GM23338 (cell line): Measurements from ENCODE around the gene SIGMAR1.
"Not testable (repeated sequence)": the region's sequence is repeated elsewhere in the genome, so short reads cannot be mapped to it uniquely, and the experiment has no call there.

Source experiments
- EZH2 ChIP-seq: fragments of 200-600 bp; sonication (generic); IDR thresholded peaks from one replicate; pipeline ENCODE4 v1.8.0; 2017; ENCODE audit warnings: antibody characterized with exemption, mild to moderate bottlenecking, low read depth; ENCODE audit not compliant: unreplicated experiment
- POLR2AphosphoS5 ChIP-seq: IDR thresholded peaks from 2 replicates; pipeline ENCODE4 v1.6.1; 2016; ENCODE audit warnings: antibody characterized with exemption, low read depth
- TF ChIP-seq, protein P1 (sequence below), 2 experiments: fragments of 200-600 bp in 1 of 2; sonication (generic) in 1 of 2; conservative IDR thresholded peaks; 2 replicates each; pipeline versions ENCODE4 v1.5.1 to v1.6.1; 2016 to 2017; ENCODE audit warnings: antibody characterized with exemption in 2 of 2, low read depth in 2 of 2, mild to moderate bottlenecking in 2 of 2, moderate library complexity in 1 of 2
- TF ChIP-seq, protein P2 (sequence below): IDR thresholded peaks from one replicate; pipeline ENCODE4 v1.6.1; 2018; ENCODE audit warnings: antibody characterized with exemption; ENCODE audit not compliant: unreplicated experiment

DNA sequence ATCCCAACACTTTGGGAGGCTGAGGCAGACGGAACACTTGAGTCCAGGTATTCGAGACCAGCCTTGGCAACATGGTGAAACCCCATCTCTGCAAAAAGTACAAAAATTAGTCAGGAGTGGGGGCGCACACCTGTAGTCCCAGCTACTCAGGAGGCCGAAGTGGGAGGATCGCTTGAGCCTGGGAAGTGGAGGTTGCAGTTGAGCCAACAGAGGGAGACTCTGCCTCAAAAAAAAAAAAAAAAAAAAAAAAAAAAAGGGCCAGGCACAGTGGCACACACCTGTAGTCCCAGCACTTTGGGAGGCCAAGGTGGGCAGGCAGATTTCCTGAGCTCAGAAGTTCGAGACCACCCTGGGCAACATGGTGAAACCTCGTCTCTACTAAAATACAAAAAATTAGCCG, 1.7 kb upstream of the SIGMAR1 start:
- TF ChIP-seq, protein P1, sequence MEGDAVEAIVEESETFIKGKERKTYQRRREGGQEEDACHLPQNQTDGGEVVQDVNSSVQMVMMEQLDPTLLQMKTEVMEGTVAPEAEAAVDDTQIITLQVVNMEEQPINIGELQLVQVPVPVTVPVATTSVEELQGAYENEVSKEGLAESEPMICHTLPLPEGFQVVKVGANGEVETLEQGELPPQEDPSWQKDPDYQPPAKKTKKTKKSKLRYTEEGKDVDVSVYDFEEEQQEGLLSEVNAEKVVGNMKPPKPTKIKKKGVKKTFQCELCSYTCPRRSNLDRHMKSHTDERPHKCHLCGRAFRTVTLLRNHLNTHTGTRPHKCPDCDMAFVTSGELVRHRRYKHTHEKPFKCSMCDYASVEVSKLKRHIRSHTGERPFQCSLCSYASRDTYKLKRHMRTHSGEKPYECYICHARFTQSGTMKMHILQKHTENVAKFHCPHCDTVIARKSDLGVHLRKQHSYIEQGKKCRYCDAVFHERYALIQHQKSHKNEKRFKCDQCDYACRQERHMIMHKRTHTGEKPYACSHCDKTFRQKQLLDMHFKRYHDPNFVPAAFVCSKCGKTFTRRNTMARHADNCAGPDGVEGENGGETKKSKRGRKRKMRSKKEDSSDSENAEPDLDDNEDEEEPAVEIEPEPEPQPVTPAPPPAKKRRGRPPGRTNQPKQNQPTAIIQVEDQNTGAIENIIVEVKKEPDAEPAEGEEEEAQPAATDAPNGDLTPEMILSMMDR (conservative IDR thresholded peaks at IDR 0.05; ENCODE audit: low read depth in 2 of 2), result not testable (repeated sequence)
- TF ChIP-seq, protein P2, sequence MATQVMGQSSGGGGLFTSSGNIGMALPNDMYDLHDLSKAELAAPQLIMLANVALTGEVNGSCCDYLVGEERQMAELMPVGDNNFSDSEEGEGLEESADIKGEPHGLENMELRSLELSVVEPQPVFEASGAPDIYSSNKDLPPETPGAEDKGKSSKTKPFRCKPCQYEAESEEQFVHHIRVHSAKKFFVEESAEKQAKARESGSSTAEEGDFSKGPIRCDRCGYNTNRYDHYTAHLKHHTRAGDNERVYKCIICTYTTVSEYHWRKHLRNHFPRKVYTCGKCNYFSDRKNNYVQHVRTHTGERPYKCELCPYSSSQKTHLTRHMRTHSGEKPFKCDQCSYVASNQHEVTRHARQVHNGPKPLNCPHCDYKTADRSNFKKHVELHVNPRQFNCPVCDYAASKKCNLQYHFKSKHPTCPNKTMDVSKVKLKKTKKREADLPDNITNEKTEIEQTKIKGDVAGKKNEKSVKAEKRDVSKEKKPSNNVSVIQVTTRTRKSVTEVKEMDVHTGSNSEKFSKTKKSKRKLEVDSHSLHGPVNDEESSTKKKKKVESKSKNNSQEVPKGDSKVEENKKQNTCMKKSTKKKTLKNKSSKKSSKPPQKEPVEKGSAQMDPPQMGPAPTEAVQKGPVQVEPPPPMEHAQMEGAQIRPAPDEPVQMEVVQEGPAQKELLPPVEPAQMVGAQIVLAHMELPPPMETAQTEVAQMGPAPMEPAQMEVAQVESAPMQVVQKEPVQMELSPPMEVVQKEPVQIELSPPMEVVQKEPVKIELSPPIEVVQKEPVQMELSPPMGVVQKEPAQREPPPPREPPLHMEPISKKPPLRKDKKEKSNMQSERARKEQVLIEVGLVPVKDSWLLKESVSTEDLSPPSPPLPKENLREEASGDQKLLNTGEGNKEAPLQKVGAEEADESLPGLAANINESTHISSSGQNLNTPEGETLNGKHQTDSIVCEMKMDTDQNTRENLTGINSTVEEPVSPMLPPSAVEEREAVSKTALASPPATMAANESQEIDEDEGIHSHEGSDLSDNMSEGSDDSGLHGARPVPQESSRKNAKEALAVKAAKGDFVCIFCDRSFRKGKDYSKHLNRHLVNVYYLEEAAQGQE, result not testable (repeated sequence)
- TF ChIP-seq EZH2, POLR2AphosphoS5: not testable (repeated sequence)
